SK-N-SH treated with all-trans-retinoic acid at 6 μM for 48 hours (cell line): Measurements from ENCODE around the gene GABPA.

Source experiments
- CSDC2 ChIP-seq: fragments of 250-450 bp; sonication (Bioruptor Pico); IDR thresholded peaks from 2 replicates; pipeline ENCODE4 v1.5.0; 2020; ENCODE audit warnings: mild to moderate bottlenecking, moderate library complexity
- PATZ1 ChIP-seq: fragments of 250-450 bp; sonication (Bioruptor Pico); IDR thresholded peaks from 2 replicates; pipeline ENCODE4 v1.8.0; 2020; ENCODE audit warnings: mild to moderate bottlenecking, moderate library complexity, borderline replicate concordance
- RARB ChIP-seq: fragments of 250-450 bp; sonication (Bioruptor Pico); IDR thresholded peaks from 2 replicates; pipeline ENCODE4 v1.8.0; 2021; ENCODE audit warnings: mild to moderate bottlenecking, moderate library complexity

- TF ChIP-seq PATZ1 (CRISPR knock-in tag) = no peak
- no peak for TF ChIP-seq CSDC2
- TF ChIP-seq RARB = no peak
These were observed 21.6 kb downstream of the GABPA start for GRCh38 chr21:25756190-25756932.
